Activated effector memory CD4-positive, alpha-beta T cell treated with Interleukin-2 at 50 U/mL for 16 hours (primary cell): ENCODE data around the gene TGM3.

Experiments
- DNase-seq: peaks from one replicate; pipeline ENCODE4 v3.0.0-alpha.2; 2020

The TGM3 gene

GRCh38 chr20:2385496-2385895 lies 89.7 kb downstream of the TGM3 start:
- no peak for DNase-seq

- DNase-seq, result no peak
Observed at GRCh38 chr20:2386516-2387179, 90.8 kb downstream of the TGM3 start.

- no peak for DNase-seq
Observed at GRCh38 chr20:2387180-2387577, 91.4 kb downstream of the TGM3 start.

DNA sequence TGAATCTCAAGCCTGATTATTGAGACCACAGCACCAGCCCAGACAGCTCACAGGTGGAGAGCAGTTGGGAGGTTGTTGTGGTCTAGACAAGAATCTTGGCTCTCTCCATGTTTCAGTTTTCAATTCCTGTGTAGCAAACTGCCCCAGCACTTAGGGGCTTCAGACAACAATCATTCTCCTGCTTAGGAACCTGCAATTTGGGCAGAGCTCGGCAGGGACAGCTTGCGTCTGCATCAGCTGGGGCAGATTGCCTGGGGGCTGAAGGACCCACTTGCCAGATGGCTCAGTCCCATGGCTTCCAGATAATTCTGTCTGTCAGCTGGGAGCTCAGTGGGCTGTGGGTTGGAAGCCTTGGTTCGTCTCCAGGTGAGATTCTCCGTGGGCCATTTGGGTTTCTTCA lies 91.8 kb downstream of the TGM3 start:
- no peak for DNase-seq
